Measurements from ENCODE around the gene SCRN1. TPM values are rescaled to one million over a fixed set of nuclear protein-coding genes. Genes with fewer than 3 reads are reported as not detected.

Gene SCRN1
- total and polyA plus RNA-seq, 2 experiments from 2014 or later = 58.8 to 80.0 TPM

- H2AFZ ChIP-seq = no peak overlapping the region
- no peak overlapping the region for H3K4me2 ChIP-seq (ENCODE audit: unreplicated experiment)
- no peaks in the 10 kb centered on the region for H3K9me2 ChIP-seq (ENCODE audit: insufficient read depth)
- no peaks in the 10 kb centered on the region for H3K9me3 ChIP-seq (ENCODE audit: low read depth)
- WGBS, 2 experiments (ENCODE audit: low coverage in 1 of 2, low lambda C conversion rate in 2 of 2, missing lambda C conversion rate in 2 of 2) = 47 to 54% methylated on average over 1 of the region's 1 CpG
- no peak overlapping the region for H3K27ac ChIP-seq
- no peak overlapping the region for H3K9ac ChIP-seq
- DNase-seq = no peak
- no peak for TF ChIP-seq EZH2phosphoT487 (IDR thresholded peaks at IDR 0.05; ENCODE audit: insufficient read depth, low read depth)
- TF ChIP-seq EZH2 (IDR thresholded peaks at IDR 0.05; ENCODE audit: insufficient read depth, poor library complexity, severe bottlenecking) = no peak
- no peaks in the 10 kb centered on the region for H3F3A ChIP-seq (ENCODE audit: insufficient read depth)
- in situ Hi-C loops (cut with MboI) = no loop called here
- H4K20me1 ChIP-seq (ENCODE audit: insufficient read depth) = no peaks in the 10 kb centered on the region
- peaks cover 8% of the 10 kb centered on the region for H3K36me3 ChIP-seq (ENCODE audit: low read depth)
- H3K79me2 ChIP-seq (ENCODE audit: insufficient read depth) = peaks cover 98% of the 10 kb centered on the region
- no peaks in the 10 kb centered on the region; the same call in 1 of the 2 replicates for H3K4me1 ChIP-seq (ENCODE audit: insufficient read depth)
- no peak overlapping the region for H3K4me3 ChIP-seq
- no peaks in the 10 kb centered on the region for H3K27me3 ChIP-seq (replicated peaks; ENCODE audit: insufficient read depth)
These were observed 19.4 kb downstream of the SCRN1 start for GRCh38 chr7:29970158-29970557.

- no peaks in the 10 kb centered on the region for H3K9me2 ChIP-seq (ENCODE audit: insufficient read depth)
- H3K79me2 ChIP-seq (ENCODE audit: insufficient read depth) = peaks cover 94% of the 10 kb centered on the region
- no peak for DNase-seq
- no peaks in the 10 kb centered on the region for H4K20me1 ChIP-seq (ENCODE audit: insufficient read depth)
- no peaks in the 10 kb centered on the region for H3K9me3 ChIP-seq (ENCODE audit: low read depth)
- peaks cover 8% of the 10 kb centered on the region for H3K36me3 ChIP-seq (ENCODE audit: low read depth)
- in situ Hi-C loops (cut with MboI) = no loop called here
- TF ChIP-seq EZH2 (IDR thresholded peaks at IDR 0.05; ENCODE audit: insufficient read depth, poor library complexity, severe bottlenecking) = no peak
- TF ChIP-seq EZH2phosphoT487 (IDR thresholded peaks at IDR 0.05; ENCODE audit: insufficient read depth, low read depth) = no peak
- H3K9ac ChIP-seq = no peak overlapping the region
- no peaks in the 10 kb centered on the region for H3K4me1 ChIP-seq (ENCODE audit: insufficient read depth)
- no peak overlapping the region for H2AFZ ChIP-seq
- H3K4me3 ChIP-seq = no peak overlapping the region
- no peaks in the 10 kb centered on the region for H3F3A ChIP-seq (ENCODE audit: insufficient read depth)
- H3K27me3 ChIP-seq (replicated peaks; ENCODE audit: insufficient read depth) = no peaks in the 10 kb centered on the region
- WGBS, 2 experiments (ENCODE audit: low coverage in 1 of 2, low lambda C conversion rate in 2 of 2, missing lambda C conversion rate in 2 of 2) = 93 to 94% methylated on average over 2 of the region's 2 CpGs
- H3K4me2 ChIP-seq (ENCODE audit: unreplicated experiment) = no peak overlapping the region
- H3K27ac ChIP-seq = no peak overlapping the region
These were observed 19.9 kb downstream of the SCRN1 start for GRCh38 chr7:29969738-29970137.

- no peaks in the 10 kb centered on the region for H3K9me2 ChIP-seq (ENCODE audit: insufficient read depth)
- no peak overlapping the region for H3K4me3 ChIP-seq
- no peak overlapping the region for H3K27ac ChIP-seq
- H3K4me1 ChIP-seq (ENCODE audit: insufficient read depth) = no peaks in the 10 kb centered on the region
- H2AFZ ChIP-seq = no peak overlapping the region
- DNase-seq = no peak
- no peaks in the 10 kb centered on the region for H3F3A ChIP-seq (ENCODE audit: insufficient read depth)
- peaks cover 85% of the 10 kb centered on the region for H3K79me2 ChIP-seq (ENCODE audit: insufficient read depth)
- TF ChIP-seq EZH2 (IDR thresholded peaks at IDR 0.05; ENCODE audit: insufficient read depth, poor library complexity, severe bottlenecking) (no peak), EZH2phosphoT487 (IDR thresholded peaks at IDR 0.05; ENCODE audit: insufficient read depth, low read depth) (no peak)
- H3K27me3 ChIP-seq (replicated peaks; ENCODE audit: insufficient read depth) = no peaks in the 10 kb centered on the region
- in situ Hi-C loops (cut with MboI) = no loop called here
- H3K9ac ChIP-seq = no peak overlapping the region
- 88 to 90% methylated on average over 12 of the region's 12 CpGs for WGBS, 2 experiments (ENCODE audit: low coverage in 1 of 2, low lambda C conversion rate in 2 of 2, missing lambda C conversion rate in 2 of 2)
- H4K20me1 ChIP-seq (ENCODE audit: insufficient read depth) = no peaks in the 10 kb centered on the region
- peaks cover 8% of the 10 kb centered on the region for H3K36me3 ChIP-seq (ENCODE audit: low read depth)
- no peak overlapping the region for H3K4me2 ChIP-seq (ENCODE audit: unreplicated experiment)
- no peaks in the 10 kb centered on the region for H3K9me3 ChIP-seq (ENCODE audit: low read depth)
These were observed 20.8 kb downstream of the SCRN1 start for GRCh38 chr7:29968683-29969395.

- H3K36me3 ChIP-seq (ENCODE audit: low read depth) = peaks cover 8% of the 10 kb centered on the region
- no peaks in the 10 kb centered on the region for H3F3A ChIP-seq (ENCODE audit: insufficient read depth)
- TF ChIP-seq EZH2phosphoT487 (IDR thresholded peaks at IDR 0.05; ENCODE audit: insufficient read depth, low read depth) (no peak), EZH2 (IDR thresholded peaks at IDR 0.05; ENCODE audit: insufficient read depth, poor library complexity, severe bottlenecking) (no peak)
- H4K20me1 ChIP-seq (ENCODE audit: insufficient read depth) = no peaks in the 10 kb centered on the region
- no peak overlapping the region for H3K4me2 ChIP-seq (ENCODE audit: unreplicated experiment)
- H3K27me3 ChIP-seq (replicated peaks; ENCODE audit: insufficient read depth) = no peaks in the 10 kb centered on the region
- in situ Hi-C loops (cut with MboI) = no loop called here
- H3K4me1 ChIP-seq (ENCODE audit: insufficient read depth) = no peaks in the 10 kb centered on the region
- peaks cover 54% of the 10 kb centered on the region for H3K79me2 ChIP-seq (ENCODE audit: insufficient read depth)
- H2AFZ ChIP-seq = no peak overlapping the region
- H3K27ac ChIP-seq = no peak overlapping the region
- DNase-seq = no peak
- no peaks in the 10 kb centered on the region for H3K9me2 ChIP-seq (ENCODE audit: insufficient read depth)
- H3K4me3 ChIP-seq = no peak overlapping the region
- no peak overlapping the region for H3K9ac ChIP-seq
- 66 to 67% methylated on average over 3 of the region's 3 CpGs for WGBS, 2 experiments (ENCODE audit: low coverage in 1 of 2, low lambda C conversion rate in 2 of 2, missing lambda C conversion rate in 2 of 2)
- H3K9me3 ChIP-seq (ENCODE audit: low read depth) = no peaks in the 10 kb centered on the region
These were observed 24.6 kb downstream of the SCRN1 start for GRCh38 chr7:29965030-29965429.
